ENCODE data around the gene TCF3.

DNA sequence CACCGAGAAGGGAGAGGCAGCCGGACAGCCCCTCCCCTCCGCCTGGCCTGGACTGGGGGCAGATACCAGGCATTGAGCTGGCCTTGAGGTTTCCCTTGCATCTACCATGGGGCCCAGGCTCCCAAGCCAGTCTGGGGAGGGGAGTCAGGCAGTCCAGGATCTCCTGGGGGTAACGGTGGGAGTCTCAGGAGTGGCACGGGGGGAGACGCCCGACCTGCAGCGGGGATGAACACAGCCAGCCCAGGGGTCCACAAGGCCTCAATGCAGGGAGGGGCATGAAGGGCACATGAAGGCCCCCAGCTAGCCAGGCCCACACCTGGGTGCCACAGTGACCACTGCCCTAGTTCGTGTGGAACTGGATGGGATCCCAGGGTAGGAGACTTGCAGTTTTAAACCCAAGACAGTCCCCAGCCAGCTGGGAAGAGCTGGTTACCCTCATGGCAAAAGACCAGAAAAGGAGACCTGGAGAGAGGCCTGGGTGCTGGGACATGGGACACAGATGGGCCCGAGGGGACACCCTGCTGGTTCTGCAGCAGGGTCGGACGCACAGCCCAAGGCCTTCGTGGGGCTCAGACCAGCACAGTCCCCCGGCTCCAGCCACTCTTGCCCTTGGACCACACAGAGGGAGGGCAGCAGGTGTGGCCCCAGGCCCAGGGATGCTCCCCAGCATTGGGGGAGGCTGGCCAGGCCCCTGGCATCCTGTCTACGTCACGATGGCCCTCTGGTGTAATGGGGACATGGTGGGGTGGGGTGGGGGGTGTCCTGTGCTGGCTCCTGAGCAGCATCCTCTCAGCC, 42.5 kb downstream of the TCF3 start:
- TF ChIP-seq, protein P1, sequence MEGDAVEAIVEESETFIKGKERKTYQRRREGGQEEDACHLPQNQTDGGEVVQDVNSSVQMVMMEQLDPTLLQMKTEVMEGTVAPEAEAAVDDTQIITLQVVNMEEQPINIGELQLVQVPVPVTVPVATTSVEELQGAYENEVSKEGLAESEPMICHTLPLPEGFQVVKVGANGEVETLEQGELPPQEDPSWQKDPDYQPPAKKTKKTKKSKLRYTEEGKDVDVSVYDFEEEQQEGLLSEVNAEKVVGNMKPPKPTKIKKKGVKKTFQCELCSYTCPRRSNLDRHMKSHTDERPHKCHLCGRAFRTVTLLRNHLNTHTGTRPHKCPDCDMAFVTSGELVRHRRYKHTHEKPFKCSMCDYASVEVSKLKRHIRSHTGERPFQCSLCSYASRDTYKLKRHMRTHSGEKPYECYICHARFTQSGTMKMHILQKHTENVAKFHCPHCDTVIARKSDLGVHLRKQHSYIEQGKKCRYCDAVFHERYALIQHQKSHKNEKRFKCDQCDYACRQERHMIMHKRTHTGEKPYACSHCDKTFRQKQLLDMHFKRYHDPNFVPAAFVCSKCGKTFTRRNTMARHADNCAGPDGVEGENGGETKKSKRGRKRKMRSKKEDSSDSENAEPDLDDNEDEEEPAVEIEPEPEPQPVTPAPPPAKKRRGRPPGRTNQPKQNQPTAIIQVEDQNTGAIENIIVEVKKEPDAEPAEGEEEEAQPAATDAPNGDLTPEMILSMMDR (IDR thresholded peaks at IDR 0.05) = no peak
- no peak for TF ChIP-seq POLR2A (IDR thresholded peaks at IDR 0.05)
